EH (cell line): ENCODE data around the gene JADE2.

Experiments used
- DNase-seq: peaks from one replicate; pipeline ENCODE4 v3.0.0-alpha.2; 2015; ENCODE audit warnings: low read depth

JADE2 gene

DNA sequence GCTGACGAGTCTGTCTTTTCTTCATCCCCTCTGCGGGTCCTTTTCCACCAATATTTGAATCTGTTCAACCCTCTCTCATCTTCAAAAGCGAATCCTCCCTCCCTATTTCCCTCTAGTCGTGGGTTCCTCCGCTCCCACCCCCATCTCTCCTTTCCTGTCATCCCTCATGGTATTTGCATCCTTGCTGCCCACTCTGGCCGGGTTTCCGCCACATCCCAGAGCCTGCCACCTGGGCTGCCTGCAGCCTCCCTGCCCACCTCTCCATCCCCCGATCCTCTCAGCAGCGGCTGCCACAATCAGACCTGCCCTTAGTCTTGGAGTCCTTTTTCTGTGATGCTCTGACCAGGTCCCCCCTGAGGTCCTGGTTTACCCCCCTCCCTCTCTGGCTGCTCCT is 44.9 kb downstream of the JADE2 start:
- no peak for DNase-seq

- DNase-seq, result no peak
Observed at GRCh38 chr5:134570886-134571285, 45.4 kb downstream of the JADE2 start.

GRCh38 chr5:134571693-134572405 is 46.4 kb downstream of the JADE2 start:
- DNase-seq, result no peak

DNA sequence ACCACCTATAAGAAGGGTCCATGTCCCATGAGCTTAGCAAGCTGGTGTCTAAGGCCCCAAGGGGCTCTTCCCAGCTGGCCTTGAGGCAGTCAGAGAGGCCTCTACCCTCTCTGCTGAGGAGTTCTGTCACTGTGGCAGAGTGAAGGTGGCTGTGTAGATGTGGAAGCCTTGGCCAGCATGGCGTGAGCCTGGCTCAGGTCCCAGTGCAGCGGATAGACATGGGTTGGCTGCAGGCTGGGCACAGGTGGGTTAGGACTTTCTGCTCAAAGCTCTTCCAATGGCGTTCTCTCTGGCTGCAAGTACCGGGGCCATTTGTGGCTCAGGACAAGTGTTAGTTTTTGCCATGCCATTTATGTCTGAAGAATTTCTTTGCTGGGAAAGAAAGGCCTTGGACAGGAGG is 47.3 kb downstream of the JADE2 start:
- no peak for DNase-seq

- peak; percentile 44 for DNase-seq
Observed at GRCh38 chr5:134574521-134574920, 49.1 kb downstream of the JADE2 start.

DNA sequence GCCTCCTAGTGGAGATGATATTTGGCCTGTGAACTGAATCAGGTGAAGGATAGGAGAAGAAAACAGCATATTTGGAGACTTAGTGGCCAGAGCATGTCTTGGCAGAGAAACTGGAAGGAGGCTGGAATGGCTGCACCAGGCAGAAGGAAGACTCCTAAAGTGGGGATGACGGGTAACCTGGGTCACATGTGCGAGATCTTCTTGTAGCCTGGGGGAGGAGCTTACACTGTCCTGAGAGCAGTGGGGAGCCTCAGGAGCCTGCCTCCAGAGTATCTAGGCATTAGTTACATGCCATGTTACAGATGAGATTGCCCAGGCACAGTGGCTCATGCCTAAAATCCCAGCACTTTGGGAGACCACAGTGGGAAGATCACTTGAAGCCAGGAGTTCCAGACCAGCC is 49.8 kb downstream of the JADE2 start:
- no peak for DNase-seq

DNA sequence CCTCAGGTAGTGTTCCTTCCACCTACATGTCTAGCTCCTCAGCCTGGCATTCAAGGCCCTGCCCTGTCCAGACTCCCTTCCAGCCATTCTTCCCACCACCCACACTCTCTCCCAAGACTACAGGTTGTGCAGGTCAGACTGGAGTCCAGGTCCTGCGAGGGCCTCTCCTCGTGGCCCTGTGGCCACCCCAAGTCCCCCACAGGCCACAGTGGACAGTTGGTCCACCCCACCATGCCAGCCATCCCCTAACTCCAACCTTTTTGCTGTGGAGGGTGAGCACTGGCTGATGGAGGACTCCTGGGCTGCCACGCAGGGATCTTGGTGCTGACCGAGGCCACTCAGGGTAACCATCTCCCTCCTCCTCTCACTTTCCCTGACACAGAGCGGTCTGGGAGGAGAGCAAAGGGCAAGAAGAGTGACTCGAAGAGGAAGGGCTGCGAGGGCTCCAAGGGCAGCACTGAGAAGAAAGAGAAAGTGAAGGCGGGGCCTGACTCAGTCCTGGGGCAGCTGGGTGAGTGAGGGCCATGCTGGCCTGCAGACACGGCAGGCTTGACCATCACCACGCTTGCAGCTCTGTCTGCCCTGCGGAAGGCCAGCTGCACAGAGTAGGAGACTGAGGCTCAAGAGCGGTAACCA is 51.0 kb downstream of the JADE2 start:
- no peak for DNase-seq

GRCh38 chr5:134577022-134577795 is 51.7 kb downstream of the JADE2 start:
- peak; percentile 86 for DNase-seq

DNA sequence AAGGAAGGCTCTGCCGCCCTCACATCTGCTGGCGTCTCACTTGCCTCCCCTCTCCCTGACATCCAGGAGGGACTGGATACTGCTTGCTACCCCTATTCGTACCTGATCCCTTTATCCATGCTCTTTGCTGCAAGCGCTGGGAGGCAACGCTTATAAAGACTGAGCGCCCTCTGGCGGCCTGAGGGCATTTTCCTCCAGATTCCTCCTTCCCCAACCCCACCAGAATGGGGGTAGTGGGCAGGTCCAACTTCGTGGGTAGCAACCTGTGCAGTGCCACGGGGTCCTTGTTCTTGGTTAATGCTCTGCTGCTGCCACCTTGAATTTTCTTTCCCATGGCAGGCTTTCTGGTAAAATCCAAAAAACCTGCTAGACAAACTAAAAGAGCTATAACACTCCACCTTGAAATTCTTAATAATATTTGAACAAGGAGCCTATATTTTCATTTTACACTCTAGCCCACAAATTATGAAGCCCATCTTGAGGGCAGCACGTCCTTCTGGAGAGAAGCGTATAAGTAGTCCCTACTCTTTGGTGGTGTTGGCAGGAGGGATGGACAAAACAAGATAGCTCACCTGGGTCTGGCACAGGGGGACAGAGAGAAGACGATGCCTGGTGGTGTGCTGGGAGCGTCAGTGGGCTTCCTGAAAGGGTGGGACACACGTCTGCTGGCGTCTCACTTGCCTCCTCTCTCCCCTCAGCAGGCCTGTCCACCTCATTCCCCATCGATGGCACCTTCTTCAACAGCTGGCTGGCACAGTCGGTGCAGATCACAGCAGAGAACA is 52.5 kb downstream of the JADE2 start:
- DNase-seq, result peak; percentile 81

GRCh38 chr5:134578578-134579283 is 53.3 kb downstream of the JADE2 start:
- no peak for DNase-seq

- no peak for DNase-seq
Observed at GRCh38 chr5:134579284-134579771, 53.9 kb downstream of the JADE2 start.

- DNase-seq, result no peak
Observed at GRCh38 chr5:134580001-134580460, 54.6 kb downstream of the JADE2 start.

DNA sequence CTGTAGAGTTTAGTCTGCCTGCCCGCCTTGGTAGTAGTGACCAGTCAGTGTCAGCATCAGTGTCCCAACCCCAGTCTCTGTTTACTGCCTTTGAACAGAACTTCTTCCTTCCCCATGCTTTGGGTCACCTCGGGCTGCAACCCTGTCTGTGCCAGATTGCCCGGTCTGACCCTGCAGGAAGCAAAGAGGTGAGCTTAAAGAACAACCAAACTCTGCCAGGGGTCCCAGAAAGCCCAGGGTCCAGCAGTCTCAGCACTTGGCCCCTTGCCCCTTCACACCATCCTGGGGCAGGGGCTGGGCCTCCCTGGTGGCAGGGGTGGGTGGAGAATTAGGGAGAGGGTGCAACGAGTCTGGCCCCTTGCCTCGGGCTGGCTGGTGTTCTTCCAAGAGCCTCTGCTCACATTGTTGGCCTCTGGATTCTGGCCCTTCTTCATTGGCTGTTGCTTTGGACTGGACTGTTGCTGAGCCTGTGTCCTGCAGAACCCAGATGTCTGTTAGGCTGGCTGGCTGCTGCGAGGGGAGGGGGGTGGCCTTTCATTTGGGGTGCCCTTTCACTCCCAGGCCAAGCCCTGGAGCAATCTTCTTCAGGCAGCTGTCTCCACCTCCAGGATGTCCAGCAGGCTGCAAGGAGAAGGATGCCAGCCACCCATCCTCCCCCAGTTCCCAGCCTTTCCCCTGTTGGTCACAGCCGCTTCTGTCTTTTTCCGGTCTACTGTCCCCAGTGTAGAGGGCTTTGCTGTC is 55.9 kb downstream of the JADE2 start:
- DNase-seq, result no peak

- no peak for DNase-seq
Observed at GRCh38 chr5:134582281-134582680, 56.8 kb downstream of the JADE2 start.

DNA sequence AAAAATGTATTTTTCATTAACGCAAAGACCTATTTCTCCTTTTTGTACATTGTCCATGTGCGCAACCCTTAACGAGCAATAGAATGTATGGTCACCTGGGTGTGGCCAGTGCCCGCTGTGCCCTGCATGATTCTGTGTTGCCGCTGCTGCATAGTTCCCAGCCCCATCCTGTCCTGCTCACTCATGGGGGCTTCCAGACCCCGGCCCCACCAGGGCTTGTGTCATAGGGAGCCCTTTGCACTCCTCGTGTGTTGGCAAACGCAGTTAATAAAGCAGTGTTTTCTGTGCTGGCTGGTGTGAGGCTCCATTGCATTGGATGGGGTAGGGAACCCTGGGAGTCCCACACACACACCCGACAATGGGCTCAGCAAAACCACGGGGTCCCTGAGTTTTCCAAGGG is 57.5 kb downstream of the JADE2 start:
- DNase-seq, result no peak

DNA sequence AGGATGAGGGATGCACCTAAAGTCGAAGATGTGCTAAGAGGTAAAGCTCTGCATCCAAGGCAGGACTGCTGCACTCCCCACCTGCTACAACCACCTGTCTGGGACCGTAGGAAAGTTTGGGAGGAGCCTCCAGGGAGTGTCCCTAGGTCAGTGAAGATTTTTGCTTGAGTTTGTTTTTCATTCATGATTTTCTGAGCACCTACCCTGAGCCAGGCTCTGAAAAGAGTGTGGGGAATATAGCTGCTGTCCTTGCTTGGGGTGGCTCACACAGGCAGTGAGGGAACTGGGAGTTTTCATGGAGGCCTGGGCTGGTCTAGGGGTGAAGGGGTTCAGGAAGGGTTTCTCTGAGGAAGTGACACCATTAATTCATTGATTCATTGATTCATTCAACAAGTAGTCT is 58.3 kb downstream of the JADE2 start:
- DNase-seq, result no peak

DNA sequence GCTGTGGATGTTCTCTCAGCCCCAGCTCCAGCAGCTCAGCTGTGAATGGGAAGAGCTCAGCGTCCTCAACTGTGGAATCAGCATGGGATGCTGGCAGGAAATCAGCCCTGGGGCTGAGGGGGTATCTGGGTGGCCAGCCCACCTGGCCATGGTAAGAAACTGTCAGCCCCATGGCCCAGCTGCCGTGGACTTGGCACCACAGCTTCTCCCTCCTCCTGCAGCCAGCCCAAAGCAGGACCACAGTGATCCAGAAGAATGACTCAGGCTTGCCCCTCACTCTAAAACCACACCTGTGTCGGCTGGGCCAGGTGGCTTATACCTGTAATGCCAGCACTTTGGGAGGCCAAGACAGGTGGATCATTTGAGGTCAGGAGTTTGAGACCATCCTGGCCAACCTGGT is 59.2 kb downstream of the JADE2 start:
- DNase-seq, result no peak

DNA sequence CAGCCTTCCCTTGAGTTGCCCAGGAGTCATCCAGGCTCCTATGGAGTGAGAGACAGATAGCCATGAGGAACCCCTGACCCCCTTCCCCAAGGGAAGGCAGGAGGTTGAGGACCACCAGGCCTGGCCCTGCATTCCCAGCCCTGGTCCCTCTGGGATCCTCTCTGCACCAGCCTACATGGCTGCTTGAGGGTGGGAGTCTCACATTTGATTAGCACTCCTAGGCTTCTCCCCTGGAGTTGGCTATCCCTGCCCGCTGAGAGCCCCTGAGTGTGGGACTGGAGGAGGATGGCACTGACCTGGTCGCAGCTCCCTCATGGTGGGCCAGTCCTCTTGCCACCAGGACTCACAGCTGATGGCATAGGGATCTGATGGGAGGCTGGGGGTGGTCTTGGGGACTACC is 60.5 kb downstream of the JADE2 start:
- DNase-seq, result no peak

- DNase-seq, result peak; percentile 72
Observed at GRCh38 chr5:134586866-134587524, 61.5 kb downstream of the JADE2 start.

- no peak for DNase-seq
Observed at GRCh38 chr5:134590992-134591659, 65.7 kb downstream of the JADE2 start.
